Loucy (cell line): ENCODE measurements around the gene SNAP91.

ENCODE experiments used
- H2AFZ ChIP-seq: fragments of 200-600 bp; sonication (generic); 2 replicates; pipeline ENCODE4 v1.6.0; 2016; ENCODE audit warnings: antibody characterized with exemption, mild to moderate bottlenecking, low read length, moderate library complexity
- H3F3A ChIP-seq: fragments of 200-600 bp; 2 replicates; pipeline ENCODE4 v1.6.0; 2016; ENCODE audit warnings: antibody characterized with exemption, low read depth, mild to moderate bottlenecking
- H3K27me3 ChIP-seq: fragments of 200-600 bp; sonication (generic); 2 replicates; pipeline ENCODE4 v1.6.1; 2014; ENCODE audit warnings: low read length, mild to moderate bottlenecking; ENCODE audit not compliant: insufficient read depth, poor library complexity, severe bottlenecking
- H3K36me3 ChIP-seq: fragments of 200-600 bp; sonication (generic); 2 replicates; pipeline ENCODE4 v1.6.1; 2016; ENCODE audit warnings: low read length; ENCODE audit not compliant: insufficient read depth
- H3K4me1 ChIP-seq: fragments of 200-600 bp; sonication (generic); 2 replicates; pipeline ENCODE4 v1.5.1; 2014; ENCODE audit warnings: low read length, mild to moderate bottlenecking; ENCODE audit not compliant: insufficient read depth, poor library complexity, severe bottlenecking
- H3K4me2 ChIP-seq: fragments of 200-600 bp; sonication (generic); 2 replicates; pipeline ENCODE4 v1.6.0; 2014; ENCODE audit warnings: antibody characterized with exemption, low read length, low read depth, mild to moderate bottlenecking; ENCODE audit not compliant: poor library complexity, severe bottlenecking
- H3K4me3 ChIP-seq: fragments of 200-600 bp; sonication (generic); 2 replicates; pipeline ENCODE4 v1.5.1; 2014; ENCODE audit warnings: low read length, mild to moderate bottlenecking, mixed read lengths; ENCODE audit not compliant: poor library complexity, severe bottlenecking
- H3K79me2 ChIP-seq: fragments of 200-600 bp; sonication (generic); 2 replicates; pipeline ENCODE4 v1.6.1; 2014; ENCODE audit warnings: low read length; ENCODE audit not compliant: insufficient read depth
- H3K9ac ChIP-seq: fragments of 200-600 bp; sonication (generic); 2 replicates; pipeline ENCODE4 v1.6.0; 2014; ENCODE audit warnings: mild to moderate bottlenecking, low read depth, low read length, moderate library complexity; ENCODE audit not compliant: poor library complexity, severe bottlenecking
- H3K9me2 ChIP-seq: fragments of 200-600 bp; sonication (generic); replicated peaks from 2 replicates; pipeline ENCODE4 v1.6.1; 2016; ENCODE audit warnings: low read depth, low read length, mixed read lengths
- H3K9me3 ChIP-seq: fragments of 200-600 bp; sonication (generic); 2 replicates; pipeline ENCODE4 v1.6.1; 2014; ENCODE audit warnings: mild to moderate bottlenecking, antibody characterized with exemption, low read length, low read depth; ENCODE audit not compliant: insufficient read depth
- H4K20me1 ChIP-seq: fragments of 200-600 bp; sonication (generic); 2 replicates; pipeline ENCODE4 v1.6.0; 2014; ENCODE audit warnings: antibody characterized with exemption, low read length, mild to moderate bottlenecking; ENCODE audit not compliant: insufficient read depth, poor library complexity, severe bottlenecking
- EZH2phosphoT487 ChIP-seq: fragments of 200-600 bp; IDR thresholded peaks from 2 replicates; pipeline ENCODE4 v1.6.1; 2018; ENCODE audit warnings: antibody characterized with exemption, mild to moderate bottlenecking, moderate library complexity, borderline replicate concordance
- TF ChIP-seq, protein P1 (sequence below): fragments of 200-600 bp; sonication (generic); conservative IDR thresholded peaks from 2 replicates; pipeline ENCODE4 v1.5.1; 2014; ENCODE audit warnings: mild to moderate bottlenecking, antibody characterized with exemption, low read length

The SNAP91 gene

DNA sequence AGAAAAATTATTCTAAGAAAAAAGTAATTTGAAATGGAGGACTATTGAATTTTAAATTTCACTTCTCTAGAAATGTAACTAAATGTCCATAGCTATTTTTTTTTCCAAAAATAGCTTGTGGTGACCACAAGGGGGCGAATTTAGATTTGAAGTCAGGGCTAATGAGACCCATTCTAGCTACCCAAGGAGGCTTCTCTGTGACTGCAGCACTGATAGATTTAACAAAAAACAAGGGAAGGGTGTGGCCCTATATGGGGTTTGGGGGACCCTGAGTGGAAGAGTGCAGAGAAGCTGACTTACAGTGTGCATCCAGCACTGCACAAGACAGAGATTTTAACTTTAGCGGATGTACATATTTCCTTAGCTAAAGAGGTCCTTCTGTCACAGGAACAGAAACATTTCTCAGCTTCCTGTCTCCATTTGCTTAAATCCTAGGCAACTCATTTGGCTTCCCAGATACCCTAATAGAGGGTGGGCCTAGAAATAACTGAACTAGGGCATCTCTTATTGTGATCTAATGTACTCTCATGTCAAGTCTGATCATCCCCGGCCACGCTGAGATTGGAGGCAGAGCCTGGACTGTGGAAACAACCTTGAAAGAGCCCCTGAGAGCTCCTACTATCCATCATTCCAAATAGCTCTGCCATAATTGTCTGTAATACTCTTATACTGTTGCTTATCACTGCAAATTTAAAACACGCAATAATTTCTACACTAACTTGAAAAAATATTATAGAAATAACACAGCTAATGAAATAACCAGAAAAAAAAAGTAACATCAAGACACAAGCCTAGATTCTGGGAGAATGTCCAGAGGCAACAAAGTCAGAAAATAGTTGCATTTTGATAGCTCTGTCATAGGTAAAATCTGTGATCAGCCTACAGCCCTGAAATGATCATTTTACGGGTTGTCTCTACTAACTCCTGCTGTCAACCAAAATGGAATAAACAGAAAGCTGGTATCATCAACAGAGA is 93.6 kb downstream of the SNAP91 start:
- no peaks in the 10 kb centered on the region for H3K27me3 ChIP-seq
- no peaks in the 10 kb centered on the region for H3F3A ChIP-seq
- no peak for TF ChIP-seq EZH2phosphoT487
- TF ChIP-seq, protein P1, sequence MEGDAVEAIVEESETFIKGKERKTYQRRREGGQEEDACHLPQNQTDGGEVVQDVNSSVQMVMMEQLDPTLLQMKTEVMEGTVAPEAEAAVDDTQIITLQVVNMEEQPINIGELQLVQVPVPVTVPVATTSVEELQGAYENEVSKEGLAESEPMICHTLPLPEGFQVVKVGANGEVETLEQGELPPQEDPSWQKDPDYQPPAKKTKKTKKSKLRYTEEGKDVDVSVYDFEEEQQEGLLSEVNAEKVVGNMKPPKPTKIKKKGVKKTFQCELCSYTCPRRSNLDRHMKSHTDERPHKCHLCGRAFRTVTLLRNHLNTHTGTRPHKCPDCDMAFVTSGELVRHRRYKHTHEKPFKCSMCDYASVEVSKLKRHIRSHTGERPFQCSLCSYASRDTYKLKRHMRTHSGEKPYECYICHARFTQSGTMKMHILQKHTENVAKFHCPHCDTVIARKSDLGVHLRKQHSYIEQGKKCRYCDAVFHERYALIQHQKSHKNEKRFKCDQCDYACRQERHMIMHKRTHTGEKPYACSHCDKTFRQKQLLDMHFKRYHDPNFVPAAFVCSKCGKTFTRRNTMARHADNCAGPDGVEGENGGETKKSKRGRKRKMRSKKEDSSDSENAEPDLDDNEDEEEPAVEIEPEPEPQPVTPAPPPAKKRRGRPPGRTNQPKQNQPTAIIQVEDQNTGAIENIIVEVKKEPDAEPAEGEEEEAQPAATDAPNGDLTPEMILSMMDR, result peak; percentile 76
- no peaks in the 10 kb centered on the region for H3K79me2 ChIP-seq
- H3K36me3 ChIP-seq, result no peaks in the 10 kb centered on the region
- no peaks in the 10 kb centered on the region for H3K9me2 ChIP-seq
- H2AFZ ChIP-seq, result peak overlapping the region; percentile 68
- H3K9ac ChIP-seq, result no peak overlapping the region
- no peaks in the 10 kb centered on the region for H3K9me3 ChIP-seq
- no peak overlapping the region for H3K4me2 ChIP-seq
- no peaks in the 10 kb centered on the region for H3K4me1 ChIP-seq
- H3K4me3 ChIP-seq, result no peak overlapping the region
- H4K20me1 ChIP-seq, result no peaks in the 10 kb centered on the region

DNA sequence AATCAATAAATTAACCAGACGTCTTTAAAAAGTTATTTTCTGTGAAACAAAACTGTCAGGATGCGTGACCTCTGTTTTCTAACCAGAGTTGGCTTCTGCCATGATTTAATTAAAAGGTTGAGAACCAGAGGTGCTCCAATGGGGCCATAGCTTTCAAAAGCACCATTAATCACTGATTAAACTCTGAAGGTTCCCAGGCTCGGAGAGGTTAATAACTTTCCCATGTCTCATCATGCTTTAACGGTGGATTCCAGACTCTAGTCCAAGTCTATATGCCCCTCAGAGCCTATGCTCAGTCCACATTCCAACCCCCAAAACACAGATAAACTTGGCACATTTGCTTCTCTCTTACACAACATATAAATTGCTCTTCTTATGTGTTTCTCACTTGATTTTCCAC is 95.5 kb downstream of the SNAP91 start:
- no peaks in the 10 kb centered on the region for H3F3A ChIP-seq
- H2AFZ ChIP-seq, result no peak overlapping the region
- H3K4me2 ChIP-seq, result no peak overlapping the region
- no peaks in the 10 kb centered on the region for H3K27me3 ChIP-seq
- H3K4me3 ChIP-seq, result no peak overlapping the region
- no peaks in the 10 kb centered on the region for H3K9me3 ChIP-seq
- H3K4me1 ChIP-seq, result no peaks in the 10 kb centered on the region
- no peak overlapping the region for H3K9ac ChIP-seq
- no peaks in the 10 kb centered on the region for H3K79me2 ChIP-seq
- H3K36me3 ChIP-seq, result no peaks in the 10 kb centered on the region
- no peaks in the 10 kb centered on the region for H4K20me1 ChIP-seq
- no peak for TF ChIP-seq EZH2phosphoT487
- no peaks in the 10 kb centered on the region for H3K9me2 ChIP-seq

DNA sequence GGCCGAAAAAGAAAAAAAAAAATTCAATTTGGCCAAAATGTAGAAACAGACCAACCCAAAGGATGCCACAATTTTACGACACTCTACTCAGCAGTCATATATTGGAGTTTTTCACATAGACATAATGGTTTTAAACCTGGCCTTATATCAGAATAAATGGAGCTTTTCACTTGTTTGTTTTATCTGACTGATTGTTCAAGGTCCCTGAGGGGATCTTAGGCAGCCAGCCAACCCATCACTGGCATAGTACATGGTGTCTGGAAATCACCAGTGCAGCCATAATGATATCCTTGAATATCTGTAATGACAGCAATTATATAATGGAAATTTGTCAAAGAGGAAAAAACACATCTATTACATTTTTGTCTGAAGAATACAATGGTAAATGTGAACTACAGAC is 99.7 kb downstream of the SNAP91 start:
- Histone ChIP-seq H3K4me3 (no peak overlapping the region), H3K9me3 (no peaks in the 10 kb centered on the region), H3K9me2 (no peaks in the 10 kb centered on the region), H3K9ac (no peak overlapping the region), H3K4me1 (peaks cover 7% of the 10 kb centered on the region), H3K4me2 (no peak overlapping the region), H3K79me2 (no peaks in the 10 kb centered on the region), H3K27me3 (no peaks in the 10 kb centered on the region), H4K20me1 (no peaks in the 10 kb centered on the region), H2AFZ (no peak overlapping the region), H3K36me3 (no peaks in the 10 kb centered on the region), H3F3A (no peaks in the 10 kb centered on the region)
- TF ChIP-seq, protein P1, result no peak
- no peak for TF ChIP-seq EZH2phosphoT487
